Esophagus (tissue), 2 donors: ENCODE data around the gene EXOC6B. TPM values are rescaled to one million over a fixed set of nuclear protein-coding genes. Genes with fewer than 3 reads are reported as not detected.

Experiments used
- H3K27ac ChIP-seq, 2 donors: one replicate each; pipeline ENCODE4 v1.5.1; 2013; ENCODE audit warnings: low read depth in 2 of 2, mild to moderate bottlenecking in 2 of 2, inconsistent platforms in 1 of 2, low read length in 1 of 2, moderate library complexity in 1 of 2
- H3K27me3 ChIP-seq, 2 donors: one replicate each; pipeline ENCODE4 v1.6.1; 2013; ENCODE audit warnings: low read length in 2 of 2, control low read depth in 1 of 2, mild to moderate bottlenecking in 1 of 2; ENCODE audit not compliant: insufficient read depth in 2 of 2, control insufficient read depth in 1 of 2
- H3K36me3 ChIP-seq, 2 donors: one replicate each; pipeline ENCODE4 v1.6.1; 2013; ENCODE audit warnings: low read length in 1 of 2; ENCODE audit not compliant: control insufficient read depth in 2 of 2, insufficient read depth in 2 of 2
- H3K4me1 ChIP-seq, 2 donors: one replicate each; pipeline ENCODE4 v1.6.1; 2013; ENCODE audit warnings: low read length in 1 of 2; ENCODE audit not compliant: control insufficient read depth in 2 of 2, insufficient read depth in 2 of 2
- H3K4me3 ChIP-seq, 2 donors: one replicate each; pipeline ENCODE4 v1.5.1; 2013; ENCODE audit warnings: low read length in 2 of 2, mild to moderate bottlenecking in 2 of 2, low read depth in 1 of 2, moderate library complexity in 1 of 2
- H3K9me3 ChIP-seq, 2 donors: one replicate each; pipeline ENCODE4 v1.6.1; 2013; ENCODE audit warnings: mild to moderate bottlenecking in 2 of 2, low read depth in 1 of 2, low read length in 1 of 2, moderate library complexity in 1 of 2; ENCODE audit not compliant: control insufficient read depth in 2 of 2, insufficient read depth in 1 of 2
- WGBS, 2 donors: extraction: QIAGEN DNeasy Blood & Tissue Kit; methylation state at CpG; one replicate each; pipeline ENCODE4 v1.1.7; 2013; 5-methylcytosine and 5-hydroxymethylcytosine counted together
- polyA plus RNA-seq, 2 donors: library from polyadenylated mRNA; stranded (reverse); fragments of 200-250 nt; gene quantifications; one replicate each; pipeline ENCODE4 v1.2.3, GENCODE V29; 2013
- donor health status: healthy with polysubstance abuse.
- donor health status: Bipolar disorder and iron deficiency.

Gene EXOC6B
- polyA plus RNA-seq, 2 donors: 6.0 to 8.4 TPM

DNA sequence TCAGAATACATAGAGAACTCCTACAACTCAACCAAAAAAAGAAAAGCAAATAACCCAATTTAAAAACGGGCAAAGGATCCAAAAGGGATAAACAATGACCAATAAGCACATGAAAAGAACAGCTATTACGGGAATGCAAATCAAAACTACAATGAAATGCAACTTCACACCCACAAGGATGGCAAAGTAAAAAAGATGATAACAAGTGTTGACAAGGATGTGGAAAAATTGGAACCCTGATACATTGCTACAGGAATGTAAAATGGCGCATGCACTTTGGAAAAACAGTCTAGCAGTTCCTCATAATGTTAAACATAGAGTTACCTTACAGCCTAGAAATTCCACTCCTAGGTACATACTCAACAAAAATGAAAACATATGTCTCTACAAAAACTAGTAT is 4.7 kb downstream of the EXOC6B start:
- no peak overlapping the region for H3K4me3 ChIP-seq
- H3K4me1 ChIP-seq: peaks cover 0 to 4% of the 10 kb centered on the region in 2 donors
- H3K9me3 ChIP-seq: no peaks in the 10 kb centered on the region
- WGBS, 2 donors: 88 to 90% methylated on average over 3 of the region's 3 CpGs
- H3K36me3 ChIP-seq: no peaks in the 10 kb centered on the region
- no peak overlapping the region for H3K27ac ChIP-seq
- H3K27me3 ChIP-seq: no peaks in the 10 kb centered on the region

DNA sequence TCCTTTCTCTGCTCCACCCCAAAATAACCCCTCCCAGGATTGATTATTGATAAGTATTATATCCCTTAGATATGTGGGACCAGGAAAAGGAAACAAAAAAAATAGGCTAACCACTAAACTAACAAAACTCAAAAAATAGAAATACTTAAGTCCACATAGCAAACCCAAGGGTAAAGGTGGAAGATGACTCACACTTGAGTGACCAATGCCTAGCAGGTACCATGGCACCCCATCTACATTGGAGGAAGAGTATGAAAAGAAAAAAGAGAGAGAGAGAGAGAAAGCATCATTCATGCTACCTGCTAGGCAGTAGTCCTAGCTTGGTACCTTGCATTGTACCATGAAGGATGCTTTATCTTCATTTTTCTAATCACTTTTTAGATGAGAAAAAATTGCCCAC is 6.3 kb downstream of the EXOC6B start:
- no peaks in the 10 kb centered on the region for H3K36me3 ChIP-seq
- peaks cover 0 to 4% of the 10 kb centered on the region in 2 donors for H3K4me1 ChIP-seq
- no peak overlapping the region for H3K27ac ChIP-seq
- H3K27me3 ChIP-seq: no peaks in the 10 kb centered on the region
- H3K4me3 ChIP-seq: no peak overlapping the region
- H3K9me3 ChIP-seq: no peaks in the 10 kb centered on the region

DNA sequence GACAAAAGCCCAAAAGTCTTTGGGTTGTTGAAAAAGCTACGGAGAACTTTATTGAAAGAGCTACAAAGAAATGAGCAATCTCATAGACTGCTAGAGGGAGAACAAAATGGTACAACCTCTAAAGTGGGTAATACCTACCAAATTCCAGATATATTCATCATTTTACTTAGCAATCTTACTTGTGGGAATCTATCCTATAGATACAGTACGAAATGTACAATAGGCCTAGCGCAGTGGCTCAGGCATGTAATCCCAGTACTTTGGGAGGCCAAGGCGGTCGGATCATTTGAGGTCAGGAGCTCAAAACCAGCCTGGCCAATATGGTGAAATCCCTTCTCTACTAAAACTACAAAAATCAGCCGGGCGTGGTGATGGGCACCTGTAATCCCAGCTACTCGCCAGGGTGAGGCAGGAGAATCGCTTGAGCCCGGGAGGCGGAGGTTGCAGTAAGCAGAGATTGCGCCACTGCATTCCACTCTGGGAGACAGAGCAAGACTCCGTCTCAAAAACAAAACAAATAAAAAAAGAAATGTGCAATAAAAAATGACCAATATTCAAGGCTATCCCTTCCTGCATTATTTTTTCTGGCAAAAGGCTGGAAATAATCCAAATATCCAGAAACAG is 10.1 kb downstream of the EXOC6B start:
- 85 to 89% methylated on average over 13 of the region's 13 CpGs for WGBS, 2 donors
- H3K36me3 ChIP-seq: no peaks in the 10 kb centered on the region
- H3K4me3 ChIP-seq: no peak overlapping the region
- H3K9me3 ChIP-seq: no peaks in the 10 kb centered on the region
- no peaks in the 10 kb centered on the region for H3K4me1 ChIP-seq
- H3K27me3 ChIP-seq: no peaks in the 10 kb centered on the region
- no peak overlapping the region for H3K27ac ChIP-seq

DNA sequence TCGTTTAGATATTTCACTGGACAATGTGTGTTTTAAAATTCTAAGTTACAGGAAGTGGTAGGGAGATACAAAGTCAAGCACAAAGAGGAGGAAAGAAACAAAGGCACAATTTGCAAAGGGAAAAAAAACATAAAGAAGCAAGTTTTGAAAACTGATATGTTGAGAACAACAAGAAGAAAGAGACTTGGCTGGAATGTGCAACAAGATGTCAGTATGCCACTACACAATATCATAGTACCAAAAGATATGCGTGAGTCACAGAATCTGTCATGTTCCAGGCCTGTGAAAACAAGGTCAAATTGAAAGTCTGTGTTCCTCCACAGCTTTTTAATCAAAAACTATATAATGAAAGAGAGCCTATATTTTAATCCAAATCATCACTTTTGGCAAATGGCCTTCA is 12.0 kb downstream of the EXOC6B start:
- 59 to 62% methylated on average over 2 of the region's 2 CpGs for WGBS, 2 donors
- H3K9me3 ChIP-seq: no peaks in the 10 kb centered on the region

DNA sequence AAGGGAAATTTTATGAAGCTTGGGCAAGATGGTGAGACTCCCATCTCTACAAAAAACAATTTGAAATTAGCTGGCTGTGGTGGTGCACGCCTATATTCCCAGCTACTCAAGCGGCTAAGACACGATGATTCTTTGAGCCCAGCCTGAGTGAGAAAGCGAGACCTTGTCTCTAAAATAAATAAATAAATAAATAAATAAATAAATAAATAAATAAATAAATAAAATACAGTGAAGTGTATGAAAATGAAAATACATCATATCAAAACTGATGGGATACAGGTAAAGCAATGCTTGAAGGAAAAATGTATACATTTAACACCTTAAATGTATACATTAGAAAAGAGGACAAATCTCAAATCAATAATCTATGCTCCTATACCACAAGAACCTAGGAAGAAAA is 15.7 kb downstream of the EXOC6B start:
- H3K27me3 ChIP-seq: no peaks in the 10 kb centered on the region
- no peak overlapping the region for H3K27ac ChIP-seq
- H3K4me1 ChIP-seq: no peaks in the 10 kb centered on the region
- H3K9me3 ChIP-seq: no peaks in the 10 kb centered on the region
- 91 to 99% methylated on average over 4 of the region's 4 CpGs for WGBS, 2 donors
- no peak overlapping the region for H3K4me3 ChIP-seq
- no peaks in the 10 kb centered on the region for H3K36me3 ChIP-seq

More for the DNA sequence above, 12.0 kb downstream of the EXOC6B start:
- H3K4me1 ChIP-seq: no peaks in the 10 kb centered on the region
- no peak overlapping the region for H3K27ac ChIP-seq
- no peaks in the 10 kb centered on the region for H3K36me3 ChIP-seq
- H3K27me3 ChIP-seq: no peaks in the 10 kb centered on the region
- no peak overlapping the region for H3K4me3 ChIP-seq

DNA sequence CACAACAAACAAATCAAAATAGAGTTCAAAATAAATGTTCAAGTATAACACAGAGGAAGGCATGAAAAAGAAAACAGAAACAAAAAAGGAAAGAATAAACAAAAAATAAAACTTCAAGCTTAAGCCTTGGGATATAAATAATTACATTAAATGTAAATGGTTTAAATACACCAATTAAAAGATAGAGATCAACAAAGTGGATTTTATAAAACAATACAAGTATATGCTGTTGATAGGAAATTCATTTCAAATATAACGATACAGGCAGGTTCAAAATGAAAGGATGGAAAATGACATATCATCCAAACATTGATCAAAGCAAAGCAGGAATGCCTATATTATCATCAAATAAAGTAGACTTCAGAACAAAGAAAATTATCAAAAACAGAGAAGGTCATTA is 16.7 kb downstream of the EXOC6B start:
- Histone ChIP-seq H3K27ac (no peak overlapping the region), H3K4me3 (no peak overlapping the region), H3K36me3 (no peaks in the 10 kb centered on the region), H3K9me3 (no peaks in the 10 kb centered on the region), H3K27me3 (no peaks in the 10 kb centered on the region), H3K4me1 (no peaks in the 10 kb centered on the region)
- 87 to 94% methylated on average over 1 of the region's 1 CpG for WGBS, 2 donors

DNA sequence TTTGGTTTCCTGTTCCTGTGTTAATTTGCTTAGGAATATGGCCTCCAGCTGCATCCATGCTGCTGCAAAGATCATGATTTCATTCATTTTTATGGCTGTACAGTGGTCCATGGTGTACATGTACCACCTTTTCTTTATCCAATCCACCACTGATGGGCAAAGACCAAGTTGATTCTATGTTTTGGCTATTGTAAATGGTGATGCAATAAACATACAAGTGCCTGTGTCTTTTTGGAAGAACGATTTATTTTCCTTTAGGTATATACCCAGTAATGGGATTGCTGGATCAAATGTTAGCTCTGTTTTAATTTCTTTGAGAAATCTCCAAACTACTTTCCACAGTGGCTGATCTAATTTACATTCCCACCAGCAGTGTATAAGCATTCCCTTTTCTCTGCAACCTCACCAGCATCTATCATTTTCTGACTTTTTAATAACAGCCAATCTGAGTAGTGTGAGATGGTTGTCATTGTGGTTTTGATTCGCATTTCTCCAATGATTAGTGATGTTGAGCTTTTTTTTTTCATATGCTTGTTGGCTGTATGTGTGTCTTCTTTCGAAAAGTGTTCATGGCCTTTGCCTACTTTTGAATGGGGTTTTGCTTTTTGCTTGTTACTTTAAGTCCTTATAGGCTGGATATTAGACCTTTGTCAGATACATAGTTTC is 19.4 kb downstream of the EXOC6B start:
- Histone ChIP-seq H3K4me3 (no peak overlapping the region), H3K36me3 (no peaks in the 10 kb centered on the region), H3K9me3 (no peaks in the 10 kb centered on the region), H3K27me3 (no peaks in the 10 kb centered on the region), H3K4me1 (no peaks in the 10 kb centered on the region), H3K27ac (no peak overlapping the region)
- WGBS, 2 donors: 91 to 96% methylated on average over 3 of the region's 3 CpGs

DNA sequence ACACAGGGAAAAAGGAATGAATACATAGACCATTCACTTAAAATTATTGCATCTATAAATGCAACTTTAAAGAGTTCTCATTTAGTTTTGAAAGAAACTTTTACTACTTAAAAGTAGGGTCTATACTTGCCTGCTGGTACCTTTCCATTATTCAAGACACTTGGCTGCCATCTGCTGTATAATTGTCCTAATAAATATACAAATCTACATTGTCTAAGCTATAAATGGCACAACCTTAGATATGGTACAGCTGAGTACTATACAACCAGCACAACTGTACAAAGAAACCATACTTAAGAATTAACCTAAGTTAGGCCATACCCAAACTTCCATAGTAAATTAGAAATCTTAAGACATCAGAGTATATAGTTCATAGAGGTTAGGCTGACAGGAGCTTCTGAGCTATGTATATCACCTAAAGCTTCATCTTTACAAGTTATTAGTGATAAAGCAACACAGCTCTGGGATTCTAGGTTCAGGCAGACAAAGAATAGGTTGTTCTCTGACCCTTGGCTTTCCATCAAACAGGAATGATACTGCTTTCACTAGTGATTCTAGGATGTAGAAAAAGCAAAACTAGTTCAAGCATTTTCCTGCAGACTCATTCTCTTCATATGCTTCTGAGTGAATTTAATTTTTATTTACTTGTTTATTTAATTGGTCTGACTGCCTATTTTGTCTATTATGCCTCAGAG is 22.1 kb downstream of the EXOC6B start:
- no peak overlapping the region for H3K4me3 ChIP-seq
- H3K4me1 ChIP-seq: no peaks in the 10 kb centered on the region
- H3K27ac ChIP-seq: no peak overlapping the region
- no peaks in the 10 kb centered on the region for H3K27me3 ChIP-seq
- H3K36me3 ChIP-seq: no peaks in the 10 kb centered on the region
- no peaks in the 10 kb centered on the region for H3K9me3 ChIP-seq

DNA sequence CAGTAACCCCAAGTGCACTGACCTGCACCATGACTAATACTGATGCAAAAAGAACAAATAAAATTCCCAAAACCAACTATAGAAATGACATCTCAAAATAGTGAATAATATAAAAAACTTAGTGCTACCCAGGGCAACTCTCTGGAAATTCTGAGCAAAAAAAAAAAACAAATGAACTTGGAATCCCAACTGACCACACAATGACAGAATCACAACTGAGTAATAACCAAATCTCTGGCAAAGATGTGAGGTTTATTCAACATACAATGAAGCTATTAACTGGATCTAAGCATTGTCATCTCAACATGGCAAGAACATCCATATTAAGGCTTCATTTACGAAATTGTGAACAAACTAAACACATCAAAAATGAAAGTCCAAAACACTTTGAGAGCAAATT is 22.7 kb downstream of the EXOC6B start:
- 62 to 63% methylated on average over 1 of the region's 1 CpG for WGBS, 2 donors
- no peak overlapping the region for H3K4me3 ChIP-seq
- no peaks in the 10 kb centered on the region for H3K9me3 ChIP-seq
- no peaks in the 10 kb centered on the region for H3K27me3 ChIP-seq
- no peaks in the 10 kb centered on the region for H3K36me3 ChIP-seq
- no peak overlapping the region for H3K27ac ChIP-seq
- no peaks in the 10 kb centered on the region for H3K4me1 ChIP-seq

DNA sequence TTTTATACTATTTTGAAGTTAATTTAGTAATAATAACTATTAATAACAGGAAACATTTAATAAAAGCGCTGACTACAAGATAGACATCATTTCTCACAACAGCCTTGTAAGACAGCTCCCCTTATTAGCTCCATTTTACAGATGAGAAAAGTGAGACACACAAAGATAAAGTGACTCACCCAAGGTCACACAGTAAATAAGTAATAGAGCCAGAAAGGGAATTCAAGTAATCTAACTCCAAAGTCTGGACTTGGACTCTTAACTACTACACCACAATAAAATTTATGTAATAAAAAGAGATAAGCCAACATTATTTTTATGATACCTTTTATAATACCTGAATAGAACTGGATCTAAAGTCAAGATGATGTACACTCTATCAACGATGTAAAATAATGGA is 25.3 kb downstream of the EXOC6B start:
- no peaks in the 10 kb centered on the region for H3K9me3 ChIP-seq
- no peaks in the 10 kb centered on the region for H3K36me3 ChIP-seq
- H3K27me3 ChIP-seq: no peaks in the 10 kb centered on the region
- no peak overlapping the region for H3K4me3 ChIP-seq
- H3K4me1 ChIP-seq: no peaks in the 10 kb centered on the region
- no peak overlapping the region for H3K27ac ChIP-seq
- 91 to 94% methylated on average over 2 of the region's 2 CpGs for WGBS, 2 donors
